ENCODE results near the gene SP8. TPM values are rescaled to one million over a fixed set of nuclear protein-coding genes. Genes with fewer than 3 reads are reported as not detected.

The SP8 gene
- total RNA-seq, 1 experiment from 2014 or later = 0.76 TPM

- no TSS peak for BruUV-seq (replicated peaks)
- DNase-seq (ENCODE audit: low read depth, low spot score) (no peak), ATAC-seq (no peak)
- Histone ChIP-seq H3K9me2 (ENCODE audit: insufficient read depth) (no peaks in the 10 kb centered on the region), H3K4me3 (replicated peaks in 1 of 2; ENCODE audit: low read depth in 1 of 2, low read length in 2 of 2) (no peak overlapping the region), H2AFZ (ENCODE audit: low read depth, low read length, poor library complexity, severe bottlenecking) (no peak overlapping the region), H3K4me2 (ENCODE audit: low read length) (no peak overlapping the region), H3K9ac (ENCODE audit: low read length) (no peak overlapping the region), H3K27me3 (ENCODE audit: insufficient read depth, low read length) (no peaks in the 10 kb centered on the region), H3K9me3 (ENCODE audit: control insufficient read depth in 1 of 2, insufficient read depth in 1 of 2, low read depth in 1 of 2, low read length in 2 of 2) (no peaks in the 10 kb centered on the region), H3K27ac (ENCODE audit: low read depth, low read length) (no peak overlapping the region), H3K79me2 (ENCODE audit: insufficient read depth, low read length) (no peaks in the 10 kb centered on the region), H3K4me1 (ENCODE audit: control insufficient read depth in 1 of 2, insufficient read depth in 2 of 2, low read length in 2 of 2) (peaks cover 2 to 13% of the 10 kb centered on the region in 2 experiments; a peak in 2 of 4 replicates), H3K36me3 (ENCODE audit: control insufficient read depth in 1 of 2, insufficient read depth in 2 of 2, low read length in 2 of 2) (no peaks in the 10 kb centered on the region), H4K20me1 (ENCODE audit: insufficient read depth) (no peaks in the 10 kb centered on the region)
- intact Hi-C loops (cut with micrococcal nuclease) = loop anchor here (5.0 kb wide), 2 partner anchors 784 to 984 kb away; no protein-coding TSS in a partner anchor
- ChIA-PET POLR2A (no interaction called here), CTCF (no interaction called here), RAD21 (ENCODE audit: low non-redundant PET in 1 of 2, low total read pairs in 2 of 2, uncharacterized antibody in 2 of 2, unreplicated experiment in 2 of 2) (no interaction called here)
- TF ChIP-seq SIN3A (IDR thresholded peaks at IDR 0.05; ENCODE audit: low read depth) (no peak), REST (IDR thresholded peaks at IDR 0.05; ENCODE audit: low read depth) (no peak), SRF (IDR thresholded peaks at IDR 0.05; ENCODE audit: low read depth) (no peak), ZFX (IDR thresholded peaks at IDR 0.05) (no peak), SP1 (IDR thresholded peaks at IDR 0.05; ENCODE audit: low read depth) (no peak), POLR2A (IDR thresholded peaks at IDR 0.05; ENCODE audit: borderline replicate concordance, extremely low read depth, insufficient read depth, insufficient read length) (no peak), FOSL1 (IDR thresholded peaks at IDR 0.05; ENCODE audit: low read depth) (no peak), CTCF (IDR thresholded peaks at IDR 0.05 in 2 of 3, conservative IDR thresholded peaks at IDR 0.05 in 1 of 3; ENCODE audit: borderline replicate concordance in 1 of 3, insufficient read depth in 1 of 3, low read depth in 2 of 3, low read length in 2 of 3) (no peak), EZH2phosphoT487 (IDR thresholded peaks at IDR 0.05; ENCODE audit: borderline replicate concordance) (no peak), RAD21 (IDR thresholded peaks at IDR 0.05; ENCODE audit: low read depth) (no peak), CBX3 (IDR thresholded peaks at IDR 0.05; ENCODE audit: low read depth) (no peak)
- TF ChIP-seq, protein P1, sequence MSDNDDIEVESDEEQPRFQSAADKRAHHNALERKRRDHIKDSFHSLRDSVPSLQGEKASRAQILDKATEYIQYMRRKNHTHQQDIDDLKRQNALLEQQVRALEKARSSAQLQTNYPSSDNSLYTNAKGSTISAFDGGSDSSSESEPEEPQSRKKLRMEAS (IDR thresholded peaks at IDR 0.05) = no peak
- TF ChIP-seq, protein P2, sequence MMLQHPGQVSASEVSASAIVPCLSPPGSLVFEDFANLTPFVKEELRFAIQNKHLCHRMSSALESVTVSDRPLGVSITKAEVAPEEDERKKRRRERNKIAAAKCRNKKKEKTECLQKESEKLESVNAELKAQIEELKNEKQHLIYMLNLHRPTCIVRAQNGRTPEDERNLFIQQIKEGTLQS (IDR thresholded peaks at IDR 0.05) = no peak
These were observed 3.5 kb downstream of the SP8 start for GRCh38 chr7:20783125-20783699.

Measured in HCT116 (cell line).